BJ (cell line): Measurements from ENCODE around the gene CACNB1. TPM values are rescaled to one million over a fixed set of nuclear protein-coding genes. Genes with fewer than 3 reads are reported as not detected.

ENCODE experiments used
- CTCF ChIA-PET: fragments of 350-600 bp; formaldehyde crosslinking; extraction: SDS; loops from one replicate; lab custom pipeline; 2021; ENCODE audit warnings: antibody characterized with exemption, inconsistent platforms; lab: Yijun Ruan, JAX
- POLR2A ChIA-PET: fragments of 300-600 bp; sonication (Branson Sonifier 250); formaldehyde crosslinking; extraction: SDS; loops from one replicate; lab custom pipeline; 2021; ENCODE audit warnings: antibody characterized with exemption; lab: Charles Lee
- DNase-seq: peaks from one replicate; pipeline ENCODE4 v3.0.0-alpha.2; 2011; ENCODE audit warnings: low read depth
- H3K27me3 ChIP-seq: 2 replicates; pipeline ENCODE4 v1.6.0; 2011; ENCODE audit warnings: low read length; ENCODE audit not compliant: control insufficient read depth, insufficient read depth
- H3K36me3 ChIP-seq: 2 replicates; pipeline ENCODE4 v1.5.1; 2011; ENCODE audit warnings: low read length; ENCODE audit not compliant: control insufficient read depth, insufficient read depth
- H3K4me3 ChIP-seq: 2 replicates; pipeline ENCODE4 v1.5.1; 2011; ENCODE audit warnings: low read depth, mild to moderate bottlenecking, control low read depth, low read length
- CTCF ChIP-seq: IDR thresholded peaks from 2 replicates; pipeline ENCODE4 v1.5.1; 2011; ENCODE audit warnings: low read depth, mild to moderate bottlenecking, control low read depth, inconsistent platforms, low read length, moderate library complexity; ENCODE audit not compliant: insufficient read depth
- polyA plus RNA-seq: library from polyadenylated mRNA; depleted of rRNA; stranded (reverse); fragments of >200 nt; gene quantifications from 2 replicates; pipeline ENCODE4 v1.2.3, GENCODE V29; 2011

CACNB1 gene
- polyA plus RNA-seq, 1 experiment: 8.5 TPM

GRCh38 chr17:39231591-39232551, 34.4 kb upstream of the CACNB1 start:
- peaks cover 8% of the 10 kb centered on the region for H3K27me3 ChIP-seq
- H3K4me3 ChIP-seq: no peak overlapping the region
- no peaks in the 10 kb centered on the region for H3K36me3 ChIP-seq
- POLR2A ChIA-PET: interaction anchor here (0.6 to 1.1 kb wide), 2 partner anchors 32 to 274 kb away, joined by 3 read pairs; partner anchors contain the start of gene RPL19
- TF ChIP-seq CTCF: peak; percentile 90
- CTCF ChIA-PET: interaction anchor here (0.6 to 19.8 kb wide), 20 partner anchors 10 to 1290 kb away, joined by 3 to 438 read pairs (median 5); partner anchors contain the start of genes ARL5C, CACNB1 and RPL19
- DNase-seq: no peak

- Histone ChIP-seq H3K4me3 (no peak overlapping the region), H3K36me3 (no peaks in the 10 kb centered on the region), H3K27me3 (peaks cover 12% of the 10 kb centered on the region)
- no peak for DNase-seq
- POLR2A ChIA-PET: no interaction called here
- CTCF ChIA-PET: interaction anchor here (0.7 to 19.8 kb wide), 13 partner anchors 10 to 1291 kb away, joined by 3 to 438 read pairs (median 6); partner anchors contain the start of genes ARL5C, CACNB1 and RPL19
- TF ChIP-seq CTCF: no peak
Measured at GRCh38 chr17:39231091-39231561, 33.7 kb upstream of the CACNB1 start.

GRCh38 chr17:39230361-39230760, 32.9 kb upstream of the CACNB1 start:
- Histone ChIP-seq H3K4me3 (no peak overlapping the region), H3K27me3 (peaks cover 16% of the 10 kb centered on the region), H3K36me3 (no peaks in the 10 kb centered on the region)
- CTCF ChIA-PET: interaction anchor here (0.7 to 19.8 kb wide), 4 partner anchors 11 to 66 kb away, joined by 3 to 438 read pairs (median 40); no protein-coding TSS in a partner anchor
- POLR2A ChIA-PET: no interaction called here
- DNase-seq: no peak
- TF ChIP-seq CTCF: no peak

GRCh38 chr17:39229274-39229913, 31.9 kb upstream of the CACNB1 start:
- Histone ChIP-seq H3K4me3 (no peak overlapping the region), H3K27me3 (peaks cover 23% of the 10 kb centered on the region), H3K36me3 (no peaks in the 10 kb centered on the region)
- ChIA-PET CTCF (interaction anchor here (5.1 to 19.8 kb wide), 2 partner anchors 16 kb away, joined by 56 to 438 read pairs; no protein-coding TSS in a partner anchor), POLR2A (no interaction called here)
- TF ChIP-seq CTCF: no peak
- DNase-seq: no peak
